Measurements from ENCODE around the gene SLC19A2. TPM values are rescaled to one million over a fixed set of nuclear protein-coding genes. Genes with fewer than 3 reads are reported as not detected.

The SLC19A2 gene
- polyA plus RNA-seq, 2 of the 4 experiments (the other 2 are of a cell fraction): 5.2 to 13.3 TPM

GRCh38 chr1:169521226-169521625, 35.5 kb upstream of the SLC19A2 start:
- 95% methylated on average over 1 of the region's 1 CpG for WGBS (ENCODE audit: missing lambda C conversion rate)
- ChIA-PET POLR2A (no interaction called here), CTCF (no interaction called here)
- Histone ChIP-seq H3K9me3 (no peaks in the 10 kb centered on the region), H3K4me2 (no peak overlapping the region), H3K27ac (no peak overlapping the region), H3K4me3 (no peak overlapping the region), H3K4me1 (no peaks in the 10 kb centered on the region; the same call in 2 of the 3 replicates)
- DNase-seq (ENCODE audit: low read depth in 1 of 2, low spot score in 1 of 2): no peak
- FAIRE-seq: no peak
- TF ChIP-seq MAZ (IDR thresholded peaks at IDR 0.05; ENCODE audit: borderline replicate concordance, low read depth, low read length) (no peak), TFCP2L1 (CRISPR knock-in tag; IDR thresholded peaks at IDR 0.05) (no peak), POLR2AphosphoS2 (conservative IDR thresholded peaks at IDR 0.05; ENCODE audit: low read length) (no peak), NFE2L2 (conservative IDR thresholded peaks at IDR 0.05; ENCODE audit: low read length) (no peak), MAFK (IDR thresholded peaks at IDR 0.05; ENCODE audit: partially characterized antibody) (no peak), SMC3 (IDR thresholded peaks at IDR 0.05) (no peak), SREBF2 (IDR thresholded peaks at IDR 0.05) (no peak), REST (IDR thresholded peaks at IDR 0.05) (no peak)
- no peak for ATAC-seq

DNA sequence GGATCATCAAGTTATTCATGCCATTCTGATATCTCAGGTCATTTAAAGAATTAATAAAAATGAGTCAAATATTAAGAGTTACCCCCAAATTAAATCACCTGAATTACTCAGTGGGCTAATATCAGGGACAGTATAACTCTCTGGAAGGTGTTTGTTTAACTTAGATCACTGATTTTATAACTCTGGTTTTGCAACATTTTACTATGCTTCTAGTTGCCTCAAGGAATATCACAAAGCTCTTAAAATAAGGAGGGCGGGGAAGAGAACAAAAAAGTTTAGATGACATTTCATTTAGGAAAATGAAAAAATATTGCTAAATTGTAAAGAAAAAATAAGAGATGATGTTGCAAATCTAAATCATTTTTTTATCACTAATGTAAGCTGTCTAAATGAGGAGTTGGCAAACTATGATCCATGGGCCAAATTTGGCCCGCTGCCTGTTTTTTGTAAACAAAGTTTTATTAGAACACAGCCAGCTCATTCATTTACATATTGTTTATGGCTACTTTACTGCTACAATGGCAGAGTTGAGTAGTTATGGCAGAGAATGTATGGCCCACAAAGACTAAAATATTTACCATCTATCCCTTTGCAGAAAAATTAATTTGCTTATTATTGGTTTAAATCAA, 31.9 kb upstream of the SLC19A2 start:
- WGBS (ENCODE audit: missing lambda C conversion rate): 75% methylated on average over 2 of the region's 2 CpGs
- ChIA-PET POLR2A (no interaction called here), CTCF (interaction anchor here (1.5 kb wide), 1 partner anchor 33 kb away, joined by 3 read pairs; no protein-coding TSS in a partner anchor)
- peaks cover 5% of the 10 kb centered on the region; the same call in 1 of the 3 replicates for H3K4me1 ChIP-seq
- FAIRE-seq: no peak
- H3K27ac ChIP-seq: no peak overlapping the region
- TF ChIP-seq, protein P1, sequence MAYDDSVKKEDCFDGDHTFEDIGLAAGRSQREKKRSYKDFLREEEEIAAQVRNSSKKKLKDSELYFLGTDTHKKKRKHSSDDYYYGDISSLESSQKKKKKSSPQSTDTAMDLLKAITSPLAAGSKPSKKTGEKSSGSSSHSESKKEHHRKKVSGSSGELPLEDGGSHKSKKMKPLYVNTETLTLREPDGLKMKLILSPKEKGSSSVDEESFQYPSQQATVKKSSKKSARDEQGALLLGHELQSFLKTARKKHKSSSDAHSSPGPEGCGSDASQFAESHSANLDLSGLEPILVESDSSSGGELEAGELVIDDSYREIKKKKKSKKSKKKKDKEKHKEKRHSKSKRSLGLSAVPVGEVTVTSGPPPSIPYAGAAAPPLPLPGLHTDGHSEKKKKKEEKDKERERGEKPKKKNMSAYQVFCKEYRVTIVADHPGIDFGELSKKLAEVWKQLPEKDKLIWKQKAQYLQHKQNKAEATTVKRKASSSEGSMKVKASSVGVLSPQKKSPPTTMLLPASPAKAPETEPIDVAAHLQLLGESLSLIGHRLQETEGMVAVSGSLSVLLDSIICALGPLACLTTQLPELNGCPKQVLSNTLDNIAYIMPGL (CRISPR knock-in tag; IDR thresholded peaks at IDR 0.05; ENCODE audit: borderline replicate concordance): no peak
- no peak for TF ChIP-seq PHF8 (IDR thresholded peaks at IDR 0.05; ENCODE audit: borderline replicate concordance, low read depth)
- TF ChIP-seq CHD2 (IDR thresholded peaks at IDR 0.05; ENCODE audit: low read length, partially characterized antibody): no peak
- TF ChIP-seq FOXS1 (CRISPR knock-in tag; IDR thresholded peaks at IDR 0.05): no peak
- TF ChIP-seq ZNF302 (CRISPR knock-in tag; IDR thresholded peaks at IDR 0.05): no peak
- no peak for TF ChIP-seq MAZ (IDR thresholded peaks at IDR 0.05; ENCODE audit: borderline replicate concordance, low read depth, low read length)
- no peak for TF ChIP-seq BHLHE40 (IDR thresholded peaks at IDR 0.05; ENCODE audit: low read depth, low read length)
- TF ChIP-seq MAX (IDR thresholded peaks at IDR 0.05): no peak
- TF ChIP-seq NFE2L2 (conservative IDR thresholded peaks at IDR 0.05; ENCODE audit: low read length): no peak
- no peak for TF ChIP-seq JUN (IDR thresholded peaks at IDR 0.05)
- TF ChIP-seq SREBF2 (IDR thresholded peaks at IDR 0.05): no peak
- TF ChIP-seq MAFK (IDR thresholded peaks at IDR 0.05; ENCODE audit: partially characterized antibody): no peak
- no peak for TF ChIP-seq FOSB (CRISPR knock-in tag; IDR thresholded peaks at IDR 0.05)
- no peak for TF ChIP-seq EHMT2 (IDR thresholded peaks at IDR 0.05; ENCODE audit: low read depth)
- TF ChIP-seq, protein P2, sequence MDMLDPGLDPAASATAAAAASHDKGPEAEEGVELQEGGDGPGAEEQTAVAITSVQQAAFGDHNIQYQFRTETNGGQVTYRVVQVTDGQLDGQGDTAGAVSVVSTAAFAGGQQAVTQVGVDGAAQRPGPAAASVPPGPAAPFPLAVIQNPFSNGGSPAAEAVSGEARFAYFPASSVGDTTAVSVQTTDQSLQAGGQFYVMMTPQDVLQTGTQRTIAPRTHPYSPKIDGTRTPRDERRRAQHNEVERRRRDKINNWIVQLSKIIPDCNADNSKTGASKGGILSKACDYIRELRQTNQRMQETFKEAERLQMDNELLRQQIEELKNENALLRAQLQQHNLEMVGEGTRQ (IDR thresholded peaks at IDR 0.05): no peak
- TF ChIP-seq CBX8 (IDR thresholded peaks at IDR 0.05): no peak
- TF ChIP-seq CBX2 (IDR thresholded peaks at IDR 0.05; ENCODE audit: borderline replicate concordance, low read depth): no peak
- no peak for TF ChIP-seq ESRRA (IDR thresholded peaks at IDR 0.05; ENCODE audit: borderline replicate concordance, low read length)
- TF ChIP-seq SMC3 (IDR thresholded peaks at IDR 0.05): no peak
- no peak for TF ChIP-seq RAD21 (conservative IDR thresholded peaks at IDR 0.05 in 1 of 2, IDR thresholded peaks at IDR 0.05 in 1 of 2)
- H3K4me2 ChIP-seq: no peak overlapping the region
- DNase-seq (ENCODE audit: low read depth in 1 of 2, low spot score in 1 of 2): no peak
- ATAC-seq: no peak
- no peaks in the 10 kb centered on the region for H3K9me3 ChIP-seq
- H3K4me3 ChIP-seq: no peak overlapping the region

Measured in A549 (cell line).